ENCODE results near the gene MLF1.

DNA sequence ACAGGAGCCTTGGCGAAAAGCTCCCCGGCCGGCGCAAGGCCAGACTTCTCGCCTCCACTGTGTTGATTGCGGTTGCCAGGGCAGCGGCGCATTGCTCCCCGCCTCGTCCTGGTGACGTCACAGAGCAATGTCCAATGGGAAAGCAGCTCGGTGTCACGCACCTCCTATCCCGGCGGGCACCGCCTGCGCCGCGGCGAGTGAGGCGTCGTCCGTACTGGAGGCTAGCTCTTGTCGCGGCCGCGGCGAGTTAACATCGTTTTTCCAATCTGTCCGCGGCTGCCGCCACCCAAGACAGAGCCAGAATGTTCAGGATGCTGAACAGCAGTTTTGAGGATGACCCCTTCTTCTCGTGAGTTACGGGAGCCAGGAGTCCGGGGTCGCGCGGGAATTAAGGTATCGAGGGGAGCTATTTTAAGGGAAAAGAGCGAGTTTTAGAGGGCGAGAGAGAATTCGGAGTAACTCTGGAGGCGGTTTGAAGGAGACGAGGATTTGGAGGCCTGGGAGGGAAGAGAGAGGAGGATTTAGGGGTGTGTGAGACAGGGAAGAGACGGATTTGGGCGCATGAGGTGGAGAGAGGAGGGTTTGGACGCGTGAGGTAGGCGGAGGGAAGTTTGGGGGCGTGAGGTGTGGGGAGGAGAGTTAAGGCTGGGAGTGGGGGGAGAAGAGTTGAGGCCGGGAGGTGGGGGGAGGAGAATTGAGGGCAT lies at the start of gene MLF1:
- TF ChIP-seq, protein P1, sequence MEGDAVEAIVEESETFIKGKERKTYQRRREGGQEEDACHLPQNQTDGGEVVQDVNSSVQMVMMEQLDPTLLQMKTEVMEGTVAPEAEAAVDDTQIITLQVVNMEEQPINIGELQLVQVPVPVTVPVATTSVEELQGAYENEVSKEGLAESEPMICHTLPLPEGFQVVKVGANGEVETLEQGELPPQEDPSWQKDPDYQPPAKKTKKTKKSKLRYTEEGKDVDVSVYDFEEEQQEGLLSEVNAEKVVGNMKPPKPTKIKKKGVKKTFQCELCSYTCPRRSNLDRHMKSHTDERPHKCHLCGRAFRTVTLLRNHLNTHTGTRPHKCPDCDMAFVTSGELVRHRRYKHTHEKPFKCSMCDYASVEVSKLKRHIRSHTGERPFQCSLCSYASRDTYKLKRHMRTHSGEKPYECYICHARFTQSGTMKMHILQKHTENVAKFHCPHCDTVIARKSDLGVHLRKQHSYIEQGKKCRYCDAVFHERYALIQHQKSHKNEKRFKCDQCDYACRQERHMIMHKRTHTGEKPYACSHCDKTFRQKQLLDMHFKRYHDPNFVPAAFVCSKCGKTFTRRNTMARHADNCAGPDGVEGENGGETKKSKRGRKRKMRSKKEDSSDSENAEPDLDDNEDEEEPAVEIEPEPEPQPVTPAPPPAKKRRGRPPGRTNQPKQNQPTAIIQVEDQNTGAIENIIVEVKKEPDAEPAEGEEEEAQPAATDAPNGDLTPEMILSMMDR (IDR thresholded peaks at IDR 0.05): peak in 1 of 6 experiments; percentile 18
- TF ChIP-seq POLR2A (IDR thresholded peaks at IDR 0.05): peak in 1 of 4 donors; percentile 63
